ENCODE data around the gene CRKL.

- TF ChIP-seq CTCF (IDR thresholded peaks at IDR 0.05) (no peak), POLR2A (IDR thresholded peaks at IDR 0.05) (no peak)
Measured at GRCh38 chr22:20964090-20964798, 47.0 kb downstream of the CRKL start.

All from esophagus squamous epithelium (tissue), 4 donors.